CD4-positive, alpha-beta T cell treated with Interferon alpha-2 for 1 hour (primary cell): Measurements from ENCODE around the gene SPRY2.
"Not testable (repeated sequence)": the region's sequence is repeated elsewhere in the genome, so short reads cannot be mapped to it uniquely, and the experiment has no call there.

Experiments
- DNase-seq, 2 donors: peaks; one replicate each; pipeline ENCODE4 v3.0.0-alpha.2; 2020 to 2022

SPRY2 gene

DNA sequence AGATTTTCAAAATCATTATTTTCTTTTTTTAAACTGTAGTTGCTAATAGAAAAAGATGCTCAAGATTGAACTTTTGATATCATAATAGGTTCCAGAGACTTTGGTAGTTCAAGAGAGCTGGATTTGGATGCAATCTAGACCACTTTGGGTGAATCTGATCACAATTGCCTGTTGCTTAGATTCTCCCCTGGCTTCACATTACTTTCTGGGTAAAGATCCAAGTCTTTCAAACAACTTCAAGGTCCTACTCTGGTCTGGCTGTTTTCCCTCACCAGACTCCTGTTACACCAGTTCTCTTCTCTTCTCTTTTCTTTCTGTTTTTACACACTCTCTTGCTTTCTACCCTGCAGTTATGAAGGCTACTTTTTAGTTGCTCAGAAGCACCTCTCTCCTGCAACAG is 7.4 kb upstream of the SPRY2 start:
- no peak for DNase-seq

DNA sequence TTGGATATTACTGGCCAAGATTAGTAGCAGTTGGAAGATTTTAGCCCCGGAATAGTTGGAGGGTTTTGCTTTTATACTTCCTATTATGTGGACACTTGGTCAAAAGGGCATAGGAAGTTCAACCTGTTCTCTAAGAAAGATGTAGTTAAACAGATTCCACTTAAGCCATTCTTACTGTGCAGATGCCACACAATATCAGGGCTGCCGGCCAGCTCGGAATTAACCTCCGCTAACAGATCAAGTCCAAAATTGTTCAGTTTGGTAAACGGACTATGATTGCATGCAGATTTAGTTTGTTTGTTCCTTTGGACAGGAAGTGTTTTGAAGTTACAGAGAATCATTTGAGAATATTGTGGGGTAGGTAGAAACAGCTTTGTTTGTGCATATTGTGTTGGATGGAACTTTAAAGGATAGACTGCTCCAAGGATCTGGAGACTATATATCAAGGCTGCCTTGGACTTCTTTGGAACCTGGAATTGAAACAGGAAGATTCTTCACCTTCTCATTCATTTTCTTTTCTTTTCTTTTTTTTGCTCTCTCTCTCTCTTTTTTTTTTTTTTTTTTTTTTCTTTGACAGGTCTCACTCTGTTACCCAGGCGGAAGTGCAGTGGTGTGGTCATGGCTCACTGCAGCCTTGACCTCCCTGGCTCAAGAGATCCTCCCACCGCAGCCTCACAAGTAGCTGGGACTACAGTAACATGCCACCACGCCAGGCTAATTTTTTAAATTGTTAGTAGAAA is 5.0 kb upstream of the SPRY2 start:
- no peak for DNase-seq

DNA sequence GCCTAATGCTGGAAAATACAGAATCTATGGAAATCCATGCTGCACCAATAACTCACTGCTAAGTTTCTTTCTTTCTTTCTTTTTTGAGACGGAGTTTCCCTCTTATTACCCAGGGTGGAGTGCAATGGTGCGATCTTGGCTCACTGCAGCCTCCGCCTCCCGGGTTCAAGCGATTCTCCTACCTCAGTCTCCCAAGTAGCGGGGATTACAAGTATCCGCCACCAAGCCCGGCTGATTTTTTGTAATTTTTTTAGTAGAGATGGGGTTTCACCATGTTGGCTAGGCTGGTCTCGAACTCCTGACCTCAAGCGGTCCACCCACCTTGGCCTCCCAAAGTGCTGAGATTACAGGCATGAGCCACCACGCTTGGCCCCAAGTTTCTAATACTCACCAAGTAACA is 3.1 kb upstream of the SPRY2 start:
- not testable (repeated sequence) for DNase-seq

DNA sequence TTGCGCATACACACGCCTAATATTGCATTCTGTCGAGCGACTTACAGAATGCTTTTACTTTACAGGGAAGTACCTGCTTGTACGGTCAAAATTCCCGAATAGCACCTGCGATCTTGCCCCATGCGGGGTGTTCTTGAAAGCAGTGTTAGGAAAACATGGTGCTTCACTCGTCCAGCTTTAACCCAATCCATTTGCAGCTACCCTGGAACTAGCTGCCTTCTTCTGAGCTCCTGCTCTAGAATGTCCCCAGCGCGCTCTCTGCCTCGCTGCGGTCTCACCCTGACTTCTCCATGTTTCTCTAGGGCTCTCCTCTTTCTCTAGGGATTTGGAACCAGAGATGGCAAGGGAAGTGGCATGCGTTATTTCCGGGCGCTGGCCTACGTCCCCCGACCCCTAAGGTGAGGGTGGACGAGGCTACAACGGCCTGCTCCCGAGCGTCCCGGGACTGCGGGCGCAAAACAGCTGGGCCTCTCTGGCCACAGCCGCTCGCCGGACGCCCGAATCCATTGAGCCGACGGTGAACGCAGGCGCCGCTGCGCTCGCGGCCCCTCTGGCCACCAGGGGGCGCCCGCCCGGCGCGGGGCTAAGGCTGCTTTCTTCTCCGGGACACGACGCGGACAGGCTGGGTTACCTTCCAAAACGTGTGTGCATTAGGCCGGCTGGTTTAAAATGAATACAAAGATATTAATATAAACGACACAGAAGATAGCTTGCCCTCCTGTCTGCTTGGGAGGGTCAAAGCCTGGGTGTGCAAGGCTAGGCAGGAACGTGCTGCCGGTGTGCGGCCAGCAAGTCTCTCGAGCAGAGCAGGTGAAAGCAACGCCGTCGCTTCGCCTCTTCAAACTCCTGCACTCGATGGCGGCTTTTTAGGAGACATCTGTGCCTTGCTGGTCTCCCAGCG is 1.8 kb upstream of the SPRY2 start:
- DNase-seq = peak; percentile 60 to 61

DNA sequence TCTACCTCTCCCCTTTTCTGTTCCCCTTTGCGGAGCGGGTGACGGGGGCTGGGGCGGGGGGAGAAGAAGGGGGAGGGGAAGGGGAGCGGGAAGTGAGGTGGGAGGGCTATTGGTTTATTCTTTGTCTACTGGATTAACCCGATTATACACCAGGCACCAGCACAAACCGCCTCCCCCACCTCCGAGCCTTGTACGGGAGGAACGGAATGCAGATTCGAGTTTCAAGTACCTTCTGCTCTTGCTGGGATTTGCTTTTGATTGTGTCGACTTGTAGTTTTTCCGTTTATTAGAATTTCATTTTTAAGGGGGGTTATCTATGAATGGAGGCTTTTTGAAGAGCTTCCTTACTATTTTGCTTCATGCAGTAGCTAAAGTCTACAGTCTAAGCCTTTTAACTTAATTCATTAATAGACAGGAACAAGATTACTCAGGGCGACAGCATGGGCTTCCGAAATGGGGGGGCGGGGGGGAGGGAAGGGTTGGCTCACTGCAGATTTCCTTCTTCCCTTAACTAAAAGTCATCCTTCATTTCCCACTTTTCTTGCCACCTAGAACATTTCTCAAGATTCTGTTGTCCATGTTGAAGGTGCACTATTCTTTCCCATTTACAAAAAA is 937 bp upstream of the SPRY2 start:
- DNase-seq = no peak

DNA sequence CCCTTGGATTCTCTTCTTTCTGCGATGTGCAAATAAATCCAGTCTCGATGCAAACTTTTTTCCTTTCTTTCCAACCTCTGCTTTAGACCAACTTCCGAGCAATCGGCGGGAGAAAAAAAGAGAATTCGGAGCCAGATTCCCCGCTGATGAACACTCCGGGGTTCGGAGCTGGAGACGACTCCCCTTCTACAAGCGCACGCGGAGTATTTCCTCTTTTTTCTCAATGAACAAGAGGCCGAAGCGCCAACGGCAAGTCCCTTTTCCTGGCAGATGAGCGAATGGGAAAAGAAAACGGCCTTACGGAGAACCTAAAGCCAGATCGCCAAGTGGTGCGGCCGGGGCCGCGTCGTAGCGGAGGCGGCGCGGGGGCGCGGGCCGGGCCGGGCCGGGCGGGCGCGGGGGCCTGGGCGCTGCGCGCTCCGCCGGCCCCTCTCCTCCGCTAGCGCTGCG is 250 bp downstream of the SPRY2 start:
- no peak for DNase-seq

DNA sequence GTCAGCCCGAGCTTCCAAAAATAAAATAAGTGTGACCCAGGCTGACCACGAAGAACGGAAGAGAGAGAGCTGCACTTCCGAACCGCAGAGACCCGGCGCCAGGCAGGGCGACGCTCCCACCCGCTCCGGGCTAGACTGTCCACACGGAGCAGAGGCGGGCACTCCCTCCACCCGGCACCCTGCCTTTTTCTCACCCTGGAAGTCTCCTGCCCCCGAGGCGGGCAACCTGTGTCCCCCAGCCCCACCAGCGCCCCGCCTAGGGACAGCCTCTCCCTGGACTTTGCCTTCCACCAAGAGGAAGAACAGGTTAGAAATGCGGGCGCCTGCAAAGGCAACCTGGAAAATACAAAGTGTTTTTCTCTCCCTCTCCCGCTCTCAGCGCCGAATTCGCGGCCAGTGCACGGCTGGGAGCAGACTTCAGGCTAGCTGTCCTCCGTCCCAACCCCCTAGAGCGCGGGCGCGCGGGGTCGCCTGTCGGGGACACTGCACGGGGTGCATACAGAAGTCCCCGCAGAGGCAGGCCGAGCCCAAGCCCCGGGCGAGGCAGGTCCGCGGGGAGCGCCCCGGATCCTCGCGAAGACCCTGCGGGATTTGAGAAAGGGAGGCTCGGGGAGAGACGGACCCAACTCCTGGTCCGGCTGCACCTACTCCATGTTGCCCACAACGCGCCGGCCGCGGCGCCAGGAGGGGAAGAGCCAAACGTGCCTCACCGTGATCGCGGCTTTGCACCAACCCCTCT is 845 bp downstream of the SPRY2 start:
- no peak for DNase-seq

DNA sequence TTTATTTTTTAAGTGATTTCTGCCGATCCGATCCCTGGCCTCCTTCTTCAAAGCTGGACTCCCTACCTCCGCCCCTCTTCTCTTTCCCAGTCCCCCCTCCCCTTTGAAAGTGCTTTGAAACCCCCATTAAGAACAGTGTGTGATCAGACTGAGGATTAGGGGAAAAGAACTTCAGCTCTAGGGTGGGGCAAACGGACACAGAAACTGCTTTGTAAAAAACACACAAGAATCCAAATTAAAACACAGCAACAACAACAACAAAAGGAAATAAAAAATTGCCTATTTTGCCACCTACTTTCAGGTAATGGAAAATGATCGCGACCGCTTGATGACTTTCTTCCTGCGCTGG is 1.4 kb downstream of the SPRY2 start:
- DNase-seq = no peak

DNA sequence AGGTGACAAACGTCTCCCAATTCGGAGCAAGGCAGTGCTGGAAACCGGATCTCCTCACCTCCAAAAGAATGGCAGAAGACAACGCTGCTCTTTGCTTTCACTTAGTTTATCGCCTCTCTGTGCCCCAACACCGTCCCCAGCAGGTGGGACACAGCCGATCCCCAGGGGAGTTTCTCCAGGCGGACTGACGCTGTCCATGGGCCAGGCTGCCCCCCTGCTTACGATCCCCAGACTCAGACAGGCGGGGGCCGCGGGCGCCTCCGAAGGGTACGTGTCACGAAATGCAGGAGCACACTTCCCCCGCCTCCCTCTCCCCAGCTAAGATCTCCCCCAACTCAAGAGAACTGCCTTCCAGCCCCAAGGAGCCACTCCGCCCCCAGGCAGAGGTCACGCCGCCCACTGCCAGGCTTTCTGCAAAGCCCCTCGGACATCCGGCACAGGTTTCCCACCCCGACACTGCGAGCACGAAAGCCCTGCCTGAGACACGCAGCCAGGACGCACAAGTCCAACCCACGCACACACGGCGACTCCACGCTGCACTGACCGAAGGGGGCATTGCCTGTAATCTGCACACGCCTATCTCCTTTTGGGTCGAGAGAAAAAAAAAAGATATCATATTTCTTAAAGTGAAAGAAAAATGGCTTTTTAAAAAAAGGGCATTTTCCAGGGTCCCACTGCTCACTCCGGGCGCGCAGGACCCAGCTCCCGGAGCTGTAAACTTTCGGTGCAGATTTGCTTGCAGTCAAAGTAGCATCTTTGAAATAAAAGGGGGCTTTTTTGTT is 2.0 kb downstream of the SPRY2 start:
- DNase-seq = no peak

DNA sequence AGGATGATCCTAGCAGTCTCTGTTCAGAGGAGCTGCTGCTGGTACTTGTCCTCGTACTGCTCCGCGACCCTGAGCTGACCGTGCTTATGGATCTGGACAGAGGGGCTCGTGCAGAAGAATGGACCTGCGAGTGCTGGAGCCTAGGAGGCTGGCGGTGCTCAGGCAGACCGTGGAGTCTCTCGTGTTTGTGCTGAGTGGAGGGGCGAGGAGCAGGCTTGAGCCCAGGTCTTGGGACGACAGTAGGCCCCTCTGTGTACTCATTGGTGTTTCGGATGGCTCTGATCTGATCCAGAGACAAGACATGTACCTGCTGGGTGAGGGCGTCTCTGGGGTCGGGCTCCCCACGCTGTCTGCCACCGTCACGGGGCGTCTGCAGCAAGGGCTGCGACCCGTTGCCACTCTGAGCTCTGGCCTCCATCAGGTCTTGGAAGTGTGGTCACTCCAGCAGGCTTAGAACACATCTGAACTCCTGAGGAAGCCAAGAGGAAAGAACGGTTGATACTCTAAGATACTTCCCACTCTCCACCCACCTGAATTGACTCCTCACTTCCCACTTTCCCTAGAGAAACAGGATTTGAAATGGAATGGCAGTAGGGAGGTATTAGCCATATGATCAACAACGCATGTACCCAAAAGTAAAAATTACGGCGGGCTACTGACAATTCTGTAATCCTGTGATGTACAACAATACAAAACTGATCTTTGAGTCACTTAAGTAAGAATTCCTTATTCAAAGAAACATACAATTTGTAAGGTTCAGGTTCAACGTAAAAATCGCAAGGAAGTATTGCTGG is 3.4 kb downstream of the SPRY2 start:
- DNase-seq = no peak

DNA sequence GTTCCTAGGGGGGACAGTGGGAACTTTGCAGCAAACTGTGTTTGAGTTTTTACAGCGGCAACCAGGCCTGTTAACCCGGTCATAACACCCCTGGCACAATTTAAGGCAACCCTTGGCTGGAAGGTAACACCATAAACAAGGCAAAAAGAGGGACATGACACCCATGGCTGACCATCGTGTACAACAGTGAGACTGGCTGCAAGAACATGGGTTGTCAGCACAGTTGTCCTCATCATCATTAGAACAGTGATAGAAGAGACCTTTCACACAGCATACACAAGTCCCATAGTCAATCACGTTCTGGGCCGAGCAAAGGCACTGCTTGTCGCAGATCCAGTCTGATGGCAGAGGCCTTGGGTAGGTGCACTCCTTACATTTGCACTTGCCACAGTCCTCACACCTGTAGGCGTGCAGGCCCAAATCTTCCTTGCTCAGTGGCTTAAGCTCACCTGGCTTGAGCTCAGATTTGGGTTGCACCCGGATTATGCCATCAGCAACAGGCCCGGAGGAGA is 4.1 kb downstream of the SPRY2 start:
- no peak for DNase-seq

DNA sequence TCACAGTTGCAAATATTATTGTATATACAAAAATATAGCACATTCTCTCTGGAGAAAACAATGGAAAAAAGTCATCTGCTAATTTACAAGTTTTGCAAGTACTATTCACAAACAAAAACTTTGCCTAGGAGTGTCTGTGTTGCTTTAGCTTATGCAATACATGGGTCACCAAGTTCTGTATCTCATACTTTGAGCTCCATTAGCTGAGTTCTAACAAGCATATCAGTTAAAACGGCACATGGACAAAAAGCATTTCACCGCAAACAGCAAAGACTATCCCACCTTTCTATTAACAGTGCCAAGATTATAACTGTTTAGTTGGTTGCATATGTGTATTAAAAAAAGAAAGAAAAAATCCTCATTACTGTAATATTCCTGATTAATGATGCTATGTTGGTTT is 4.6 kb downstream of the SPRY2 start:
- no peak for DNase-seq

DNA sequence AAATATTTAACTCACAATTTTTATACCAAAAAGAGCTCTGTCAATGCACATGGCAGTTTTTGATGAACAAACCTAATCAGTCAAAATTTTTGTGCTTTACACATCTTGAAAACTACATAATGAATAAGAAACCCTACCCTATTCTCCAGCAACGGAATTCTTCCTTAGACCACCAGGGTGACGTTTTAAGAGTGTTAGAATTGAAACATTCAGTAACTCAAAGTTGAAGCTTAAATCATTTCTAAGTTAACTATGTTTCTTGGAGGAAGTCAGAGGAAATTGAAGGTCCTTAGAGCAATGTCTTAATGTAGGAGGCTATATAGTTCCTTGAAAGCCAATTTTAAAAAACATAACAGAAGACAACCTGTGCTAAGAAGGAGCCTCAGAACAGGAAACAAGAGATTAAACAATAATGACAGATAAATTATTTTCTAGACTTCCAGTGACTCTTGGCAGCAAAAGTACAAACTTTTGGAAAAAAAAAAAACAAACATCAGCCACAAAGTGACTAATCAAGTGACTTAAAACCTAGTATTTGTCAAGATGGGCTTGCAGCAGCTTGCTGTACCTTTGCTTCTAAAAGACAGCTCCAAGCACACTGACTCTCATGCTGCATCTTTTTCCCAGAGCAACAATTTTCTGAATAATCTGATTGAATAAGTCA is 6.2 kb downstream of the SPRY2 start:
- DNase-seq = no peak

DNA sequence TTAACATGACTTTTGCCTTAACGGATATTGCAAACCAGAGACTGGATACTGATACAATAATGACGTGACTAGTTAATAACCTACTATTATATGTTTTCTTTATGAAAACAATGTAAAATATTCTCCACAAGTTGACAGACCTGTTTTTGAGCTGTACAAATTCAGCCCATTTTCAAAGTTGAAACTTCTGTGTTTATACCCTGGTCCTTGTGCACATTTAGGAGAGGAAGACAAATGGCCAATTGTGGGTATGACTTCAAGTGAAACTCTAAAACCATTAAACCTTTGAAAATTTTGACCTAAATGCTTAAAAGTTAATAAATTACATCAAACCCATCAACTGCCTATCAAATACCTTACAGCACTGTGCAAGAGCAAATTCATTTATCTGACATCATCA is 8.9 kb downstream of the SPRY2 start:
- no peak for DNase-seq

DNA sequence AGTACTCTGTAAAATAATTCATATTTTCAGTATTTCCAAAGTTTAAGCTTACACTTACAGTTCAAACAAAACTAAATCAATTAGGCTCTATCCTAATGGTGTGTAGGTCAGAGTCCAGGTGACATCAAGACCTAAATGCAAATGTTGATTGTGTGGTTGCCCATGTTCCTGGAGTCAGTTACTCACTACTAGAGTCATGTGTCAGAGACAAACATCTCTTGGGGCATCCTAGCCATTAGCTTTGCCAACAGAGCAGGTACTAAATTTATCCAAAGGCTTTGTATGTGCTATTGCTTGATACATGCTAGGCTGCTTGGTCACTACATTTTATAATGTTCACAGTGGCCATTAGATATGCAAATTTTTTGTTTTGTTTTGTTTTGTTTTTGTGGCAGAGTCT is 11.7 kb downstream of the SPRY2 start:
- no peak for DNase-seq

DNA sequence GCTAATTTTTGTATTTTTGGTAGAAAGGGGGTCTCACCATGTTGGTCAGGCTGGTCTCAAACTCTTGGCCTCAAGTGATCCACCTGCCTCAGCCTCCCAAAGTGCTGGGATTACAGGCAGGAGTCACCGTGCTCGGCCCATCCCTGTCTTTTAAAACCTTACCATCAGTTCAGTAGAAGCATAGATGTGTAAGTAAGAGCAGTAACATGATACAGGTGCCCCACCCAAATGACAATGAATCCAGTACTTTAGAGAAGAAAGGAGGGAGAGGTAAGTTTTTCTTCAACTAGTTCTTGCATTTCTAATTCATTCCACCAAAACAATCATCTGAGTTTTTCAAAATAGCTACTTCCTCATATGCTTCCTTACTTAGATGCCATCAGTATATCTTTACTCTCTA is 21.9 kb downstream of the SPRY2 start:
- DNase-seq = no peak

DNA sequence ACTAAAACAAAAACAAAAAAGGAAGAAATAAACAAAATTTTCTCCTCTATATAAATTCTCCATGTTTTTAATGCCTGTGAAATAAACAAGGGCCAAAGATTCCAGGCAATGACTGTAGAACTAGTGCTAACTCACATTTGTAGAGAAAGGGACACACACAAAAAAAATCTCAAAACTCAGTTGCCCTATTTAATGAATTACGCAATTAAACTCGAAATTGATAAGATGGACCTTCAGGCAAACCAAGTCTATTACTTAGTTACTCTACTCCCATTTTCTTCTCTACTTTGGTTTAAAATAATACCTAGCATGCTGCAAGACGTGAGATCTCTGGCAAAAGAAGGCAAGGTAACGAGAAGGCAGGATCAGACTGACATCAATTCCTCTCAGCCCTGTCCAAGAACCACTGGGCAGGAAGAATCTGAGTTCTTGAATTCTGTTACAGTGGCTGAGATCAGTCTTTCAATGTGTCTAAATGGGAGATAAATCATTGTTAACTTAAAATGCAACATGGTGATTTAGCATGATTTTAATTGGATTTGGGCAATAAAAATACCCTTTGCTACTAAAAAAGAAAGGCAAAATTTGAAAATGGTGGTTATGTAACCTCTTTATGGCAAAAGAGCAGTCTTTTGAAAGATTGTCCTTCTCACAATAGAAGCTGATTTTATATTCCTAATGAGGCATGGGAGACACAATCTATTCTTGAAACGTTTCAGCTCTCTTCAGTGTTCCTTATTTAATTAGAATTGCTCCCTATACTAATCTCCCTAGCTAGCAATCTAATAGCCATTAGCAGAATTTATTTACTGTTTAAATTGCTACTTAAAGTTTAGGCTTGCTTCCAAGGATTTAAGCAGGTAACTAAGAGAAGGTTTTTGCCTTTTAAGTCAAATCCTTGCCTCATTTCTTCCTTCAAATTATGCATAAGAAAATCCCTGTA is 25.9 kb downstream of the SPRY2 start:
- DNase-seq = no peak

DNA sequence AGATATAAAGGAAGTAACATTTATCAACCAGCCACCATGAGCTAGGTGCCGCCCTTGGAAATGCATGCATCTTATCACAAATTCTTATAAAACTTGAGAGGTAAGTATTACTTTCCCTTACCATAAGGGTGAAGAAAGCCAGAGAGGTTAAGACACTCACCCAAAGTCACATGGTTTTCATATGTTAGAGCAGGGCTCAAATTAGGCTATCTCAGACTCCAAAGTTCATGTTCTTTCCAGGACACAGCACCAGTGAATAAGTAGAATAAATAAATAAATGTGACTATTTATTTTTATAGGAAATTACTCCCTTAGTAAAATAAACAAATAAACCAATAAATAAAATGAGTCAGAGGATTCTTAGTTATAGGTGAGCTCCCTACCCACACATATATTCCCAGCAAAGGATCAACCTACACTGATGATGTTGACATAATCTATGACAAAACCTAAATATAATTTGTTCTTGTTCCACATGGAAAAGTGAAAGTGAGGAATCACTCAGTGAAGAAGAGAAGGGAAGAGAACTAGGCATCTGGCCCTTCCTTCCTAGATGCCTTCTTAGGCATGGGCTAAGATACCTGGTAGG is 27.2 kb downstream of the SPRY2 start:
- DNase-seq = no peak

DNA sequence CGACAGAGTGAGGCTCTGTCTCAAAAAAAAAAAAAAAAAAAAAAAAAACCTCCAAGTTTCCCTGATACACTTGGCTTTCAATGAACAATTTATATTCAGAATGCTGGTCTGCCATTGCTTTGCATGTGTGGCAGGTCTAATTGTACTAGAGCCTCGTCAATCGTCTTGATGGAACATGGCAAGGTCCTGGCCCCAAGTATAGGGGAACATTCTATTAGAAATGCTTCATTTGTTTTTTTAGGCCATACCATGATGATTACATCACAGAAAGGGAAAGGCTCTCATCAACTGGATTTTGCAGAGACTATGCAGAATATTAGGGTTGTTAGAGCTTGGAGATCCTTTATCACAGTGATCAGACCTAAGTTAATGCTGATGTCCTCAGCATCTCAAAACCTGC is 28.0 kb downstream of the SPRY2 start:
- no peak for DNase-seq
